Fibroblast of pulmonary artery (primary cell): ENCODE data around the gene CHST8.

Experiments
- DNase-seq: peaks from one replicate; pipeline ENCODE4 v3.0.0-alpha.2; 2010; ENCODE audit warnings: low read depth
- H3K4me3 ChIP-seq: replicated peaks from 2 replicates; pipeline ENCODE4 v1.5.1; 2011; ENCODE audit warnings: low read depth, mild to moderate bottlenecking, control low read depth, low read length, moderate library complexity
- TF ChIP-seq, protein P1 (sequence below): IDR thresholded peaks from 2 replicates; pipeline ENCODE4 v1.5.1; 2011; ENCODE audit warnings: mild to moderate bottlenecking, control low read depth, low read length, inconsistent platforms; ENCODE audit errors: missing control alignments

The CHST8 gene, protein sequence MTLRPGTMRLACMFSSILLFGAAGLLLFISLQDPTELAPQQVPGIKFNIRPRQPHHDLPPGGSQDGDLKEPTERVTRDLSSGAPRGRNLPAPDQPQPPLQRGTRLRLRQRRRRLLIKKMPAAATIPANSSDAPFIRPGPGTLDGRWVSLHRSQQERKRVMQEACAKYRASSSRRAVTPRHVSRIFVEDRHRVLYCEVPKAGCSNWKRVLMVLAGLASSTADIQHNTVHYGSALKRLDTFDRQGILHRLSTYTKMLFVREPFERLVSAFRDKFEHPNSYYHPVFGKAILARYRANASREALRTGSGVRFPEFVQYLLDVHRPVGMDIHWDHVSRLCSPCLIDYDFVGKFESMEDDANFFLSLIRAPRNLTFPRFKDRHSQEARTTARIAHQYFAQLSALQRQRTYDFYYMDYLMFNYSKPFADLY

DNA sequence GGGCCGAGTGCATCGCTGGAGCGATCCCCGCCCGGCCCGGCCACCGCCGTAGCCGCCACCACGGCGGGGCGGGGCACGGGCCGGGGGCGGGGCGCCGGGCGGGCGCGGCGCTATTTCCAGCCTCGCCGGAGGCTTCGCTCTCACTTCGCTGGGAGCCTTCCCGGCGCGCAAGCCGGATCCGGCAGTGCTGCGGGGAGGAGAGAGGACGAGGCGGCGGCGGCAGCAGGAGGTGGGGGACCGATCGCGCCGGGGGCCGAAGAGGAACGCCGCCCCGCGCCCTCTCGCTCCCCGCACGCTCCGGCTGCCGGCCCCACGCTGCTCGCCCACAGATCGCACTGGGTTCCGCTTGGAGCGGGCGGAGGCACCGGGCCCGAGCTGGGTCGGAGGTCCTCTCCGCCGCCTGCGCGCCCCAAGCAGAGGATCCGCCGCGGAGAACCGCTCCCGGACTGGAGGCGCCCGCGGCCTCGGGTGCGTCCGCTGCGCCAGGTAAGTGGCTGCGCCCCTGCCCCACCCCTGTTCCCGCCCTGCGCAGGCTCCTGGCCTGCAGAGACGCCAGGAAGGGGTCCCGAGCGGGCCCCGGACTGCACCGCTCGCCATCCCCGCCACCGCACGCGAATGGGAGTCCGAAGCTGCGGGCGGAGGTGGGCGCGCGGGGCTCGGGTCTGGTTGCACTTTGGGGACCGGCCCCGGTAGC, at the start of gene CHST8:
Gene CHST8, plus strand, starts transcription at position 143 of the 694 bp plus-strand sequence. CDS start 67,309 bp downstream, outside the sequence.
- no peak within 1 kb of the TSS for H3K4me3 ChIP-seq
- TF ChIP-seq, protein P1, sequence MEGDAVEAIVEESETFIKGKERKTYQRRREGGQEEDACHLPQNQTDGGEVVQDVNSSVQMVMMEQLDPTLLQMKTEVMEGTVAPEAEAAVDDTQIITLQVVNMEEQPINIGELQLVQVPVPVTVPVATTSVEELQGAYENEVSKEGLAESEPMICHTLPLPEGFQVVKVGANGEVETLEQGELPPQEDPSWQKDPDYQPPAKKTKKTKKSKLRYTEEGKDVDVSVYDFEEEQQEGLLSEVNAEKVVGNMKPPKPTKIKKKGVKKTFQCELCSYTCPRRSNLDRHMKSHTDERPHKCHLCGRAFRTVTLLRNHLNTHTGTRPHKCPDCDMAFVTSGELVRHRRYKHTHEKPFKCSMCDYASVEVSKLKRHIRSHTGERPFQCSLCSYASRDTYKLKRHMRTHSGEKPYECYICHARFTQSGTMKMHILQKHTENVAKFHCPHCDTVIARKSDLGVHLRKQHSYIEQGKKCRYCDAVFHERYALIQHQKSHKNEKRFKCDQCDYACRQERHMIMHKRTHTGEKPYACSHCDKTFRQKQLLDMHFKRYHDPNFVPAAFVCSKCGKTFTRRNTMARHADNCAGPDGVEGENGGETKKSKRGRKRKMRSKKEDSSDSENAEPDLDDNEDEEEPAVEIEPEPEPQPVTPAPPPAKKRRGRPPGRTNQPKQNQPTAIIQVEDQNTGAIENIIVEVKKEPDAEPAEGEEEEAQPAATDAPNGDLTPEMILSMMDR, result no peak
- peak; percentile 16 for DNase-seq

DNA sequence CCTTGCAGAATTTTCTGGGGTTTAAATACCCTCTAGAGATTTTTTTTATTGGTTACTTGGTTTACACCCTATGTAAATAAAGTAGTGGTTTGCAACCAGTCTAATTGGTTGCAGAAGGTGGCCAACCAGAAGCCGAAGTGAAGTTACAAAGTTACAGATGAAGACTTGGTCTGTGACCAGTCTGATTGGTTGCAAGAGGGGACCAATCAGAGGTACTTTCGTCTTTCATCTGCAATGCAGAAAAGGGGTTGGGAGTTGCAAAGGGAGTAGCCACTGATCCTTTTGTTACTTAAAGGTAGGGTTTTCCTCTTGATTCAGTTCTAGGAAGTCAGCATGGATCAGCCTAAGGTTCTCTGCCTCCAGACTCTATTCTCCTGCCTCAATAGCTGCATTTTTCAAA, 48.8 kb upstream of the CHST8 start:
- H3K4me3 ChIP-seq, result no peak overlapping the region
- no peak for DNase-seq
- TF ChIP-seq, protein P1, result no peak

DNA sequence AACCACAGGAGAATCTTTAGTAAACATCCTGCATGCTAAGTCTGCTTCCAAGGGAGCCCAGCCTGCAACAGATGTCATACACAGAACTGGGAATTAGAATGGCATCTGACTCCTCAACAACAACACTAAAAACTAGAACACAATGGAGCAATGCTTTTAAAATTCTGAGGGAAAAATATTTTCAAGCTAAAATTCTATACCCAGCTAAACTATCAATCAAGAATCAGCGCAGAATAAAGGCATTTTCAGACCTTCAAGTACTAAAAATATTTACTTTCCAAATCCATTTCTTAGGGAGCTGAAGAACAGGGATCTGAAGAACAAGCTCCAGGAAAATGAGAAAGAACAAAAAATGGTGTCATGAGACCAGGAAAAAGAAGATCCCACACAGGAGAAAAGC, 46.9 kb upstream of the CHST8 start:
- no peak overlapping the region for H3K4me3 ChIP-seq
- DNase-seq, result no peak
- TF ChIP-seq, protein P1, result no peak

DNA sequence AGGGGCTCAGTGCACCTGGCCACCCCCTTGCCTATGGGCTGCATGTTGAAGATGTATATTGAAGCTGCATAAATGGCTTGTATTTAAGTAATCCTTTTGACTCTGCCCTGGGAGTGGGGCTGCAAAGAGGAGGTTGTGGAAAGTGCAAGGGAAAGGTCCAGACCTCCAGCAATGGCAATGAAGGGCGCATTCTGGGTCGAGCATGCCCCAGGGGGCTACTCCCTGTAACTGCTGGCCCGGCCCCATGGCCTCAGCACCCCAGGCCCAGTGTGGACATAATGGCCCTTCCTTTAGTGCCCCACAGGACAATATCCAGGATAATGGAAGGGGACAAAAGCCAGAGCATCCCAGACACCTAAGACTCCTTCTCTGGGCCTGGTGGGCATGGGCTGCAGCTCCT, 43.1 kb upstream of the CHST8 start:
- TF ChIP-seq, protein P1, result no peak
- no peak for DNase-seq
- H3K4me3 ChIP-seq, result no peak overlapping the region

DNA sequence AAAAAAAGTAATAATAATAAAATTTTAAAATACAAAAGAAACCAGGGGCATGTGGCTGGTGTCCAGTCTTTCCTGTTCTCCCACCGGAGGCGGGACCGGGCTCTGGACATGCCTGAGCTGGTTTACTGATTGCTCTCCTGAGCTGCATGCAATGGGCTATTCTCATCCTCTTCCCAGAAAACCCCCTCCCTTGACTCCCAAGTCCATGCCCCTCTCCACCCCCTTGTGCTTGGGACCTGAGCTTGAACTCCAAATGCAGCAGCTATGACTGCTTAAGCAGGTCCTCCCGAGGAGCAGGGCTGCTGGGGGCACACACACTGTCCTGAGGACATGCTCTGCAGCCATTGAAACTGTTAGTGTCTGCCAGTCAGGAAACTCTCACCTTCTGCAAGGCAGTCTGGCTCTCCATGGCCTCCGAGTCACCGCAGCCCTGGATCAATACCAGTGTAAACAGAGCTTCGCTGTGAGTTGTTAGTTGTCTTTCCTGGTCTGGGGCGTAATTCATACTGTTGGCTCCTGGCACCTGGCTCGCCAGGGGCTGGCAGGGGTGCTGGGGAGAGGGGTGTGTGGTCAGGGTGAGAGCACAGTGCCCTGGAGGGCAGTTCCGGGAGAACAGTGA, 41.6 kb upstream of the CHST8 start:
- DNase-seq, result no peak
- TF ChIP-seq, protein P1, result no peak
- H3K4me3 ChIP-seq, result no peak overlapping the region

DNA sequence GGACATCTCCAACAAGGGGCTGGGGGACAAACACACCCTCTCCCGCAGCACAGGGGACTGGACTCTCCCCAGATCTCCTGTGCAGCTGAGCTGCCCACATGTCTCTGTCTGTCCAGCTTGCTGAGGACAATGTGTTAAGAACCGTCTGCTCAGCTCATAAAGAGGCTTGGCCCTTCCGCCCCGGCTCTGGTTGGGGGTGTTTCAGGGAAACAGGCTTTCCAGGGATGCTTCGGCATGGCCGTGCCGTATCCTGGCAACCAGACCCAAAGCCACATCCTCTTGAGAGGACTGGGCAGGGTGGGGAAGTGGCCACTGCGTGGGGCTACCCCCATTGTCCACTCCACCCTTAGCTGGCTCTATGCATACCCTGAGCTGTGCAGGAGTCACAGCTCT, 41.1 kb upstream of the CHST8 start:
- no peak for DNase-seq
- TF ChIP-seq, protein P1, result no peak
- no peak overlapping the region for H3K4me3 ChIP-seq
